ENCODE data around the gene CENPX.

CENPX gene

GRCh38 chr17:81976332-81977210 is 46.1 kb downstream of the CENPX start:
- DNase-seq, result peak; percentile 79

- no peak for DNase-seq
These were observed 49.2 kb downstream of the CENPX start for GRCh38 chr17:81973432-81973831.

GRCh38 chr17:81968850-81969812 is 53.5 kb downstream of the CENPX start:
- DNase-seq, result no peak
